HG03520 (cell line): ENCODE results near the gene NBEA.
"Not testable (repeated sequence)": the region's sequence is repeated elsewhere in the genome, so short reads cannot be mapped to it uniquely, and the experiment has no call there.

Experiments
- ATAC-seq: cut with Tn5 transposase; IDR thresholded peaks from one replicate; pipeline ENCODE4 v1.9.1; 2021; ENCODE audit warnings: mild to moderate bottlenecking, moderate library complexity; ENCODE audit not compliant: unreplicated experiment

Gene NBEA, protein sequence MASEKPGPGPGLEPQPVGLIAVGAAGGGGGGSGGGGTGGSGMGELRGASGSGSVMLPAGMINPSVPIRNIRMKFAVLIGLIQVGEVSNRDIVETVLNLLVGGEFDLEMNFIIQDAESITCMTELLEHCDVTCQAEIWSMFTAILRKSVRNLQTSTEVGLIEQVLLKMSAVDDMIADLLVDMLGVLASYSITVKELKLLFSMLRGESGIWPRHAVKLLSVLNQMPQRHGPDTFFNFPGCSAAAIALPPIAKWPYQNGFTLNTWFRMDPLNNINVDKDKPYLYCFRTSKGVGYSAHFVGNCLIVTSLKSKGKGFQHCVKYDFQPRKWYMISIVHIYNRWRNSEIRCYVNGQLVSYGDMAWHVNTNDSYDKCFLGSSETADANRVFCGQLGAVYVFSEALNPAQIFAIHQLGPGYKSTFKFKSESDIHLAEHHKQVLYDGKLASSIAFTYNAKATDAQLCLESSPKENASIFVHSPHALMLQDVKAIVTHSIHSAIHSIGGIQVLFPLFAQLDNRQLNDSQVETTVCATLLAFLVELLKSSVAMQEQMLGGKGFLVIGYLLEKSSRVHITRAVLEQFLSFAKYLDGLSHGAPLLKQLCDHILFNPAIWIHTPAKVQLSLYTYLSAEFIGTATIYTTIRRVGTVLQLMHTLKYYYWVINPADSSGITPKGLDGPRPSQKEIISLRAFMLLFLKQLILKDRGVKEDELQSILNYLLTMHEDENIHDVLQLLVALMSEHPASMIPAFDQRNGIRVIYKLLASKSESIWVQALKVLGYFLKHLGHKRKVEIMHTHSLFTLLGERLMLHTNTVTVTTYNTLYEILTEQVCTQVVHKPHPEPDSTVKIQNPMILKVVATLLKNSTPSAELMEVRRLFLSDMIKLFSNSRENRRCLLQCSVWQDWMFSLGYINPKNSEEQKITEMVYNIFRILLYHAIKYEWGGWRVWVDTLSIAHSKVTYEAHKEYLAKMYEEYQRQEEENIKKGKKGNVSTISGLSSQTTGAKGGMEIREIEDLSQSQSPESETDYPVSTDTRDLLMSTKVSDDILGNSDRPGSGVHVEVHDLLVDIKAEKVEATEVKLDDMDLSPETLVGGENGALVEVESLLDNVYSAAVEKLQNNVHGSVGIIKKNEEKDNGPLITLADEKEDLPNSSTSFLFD (N-terminal part only)

DNA sequence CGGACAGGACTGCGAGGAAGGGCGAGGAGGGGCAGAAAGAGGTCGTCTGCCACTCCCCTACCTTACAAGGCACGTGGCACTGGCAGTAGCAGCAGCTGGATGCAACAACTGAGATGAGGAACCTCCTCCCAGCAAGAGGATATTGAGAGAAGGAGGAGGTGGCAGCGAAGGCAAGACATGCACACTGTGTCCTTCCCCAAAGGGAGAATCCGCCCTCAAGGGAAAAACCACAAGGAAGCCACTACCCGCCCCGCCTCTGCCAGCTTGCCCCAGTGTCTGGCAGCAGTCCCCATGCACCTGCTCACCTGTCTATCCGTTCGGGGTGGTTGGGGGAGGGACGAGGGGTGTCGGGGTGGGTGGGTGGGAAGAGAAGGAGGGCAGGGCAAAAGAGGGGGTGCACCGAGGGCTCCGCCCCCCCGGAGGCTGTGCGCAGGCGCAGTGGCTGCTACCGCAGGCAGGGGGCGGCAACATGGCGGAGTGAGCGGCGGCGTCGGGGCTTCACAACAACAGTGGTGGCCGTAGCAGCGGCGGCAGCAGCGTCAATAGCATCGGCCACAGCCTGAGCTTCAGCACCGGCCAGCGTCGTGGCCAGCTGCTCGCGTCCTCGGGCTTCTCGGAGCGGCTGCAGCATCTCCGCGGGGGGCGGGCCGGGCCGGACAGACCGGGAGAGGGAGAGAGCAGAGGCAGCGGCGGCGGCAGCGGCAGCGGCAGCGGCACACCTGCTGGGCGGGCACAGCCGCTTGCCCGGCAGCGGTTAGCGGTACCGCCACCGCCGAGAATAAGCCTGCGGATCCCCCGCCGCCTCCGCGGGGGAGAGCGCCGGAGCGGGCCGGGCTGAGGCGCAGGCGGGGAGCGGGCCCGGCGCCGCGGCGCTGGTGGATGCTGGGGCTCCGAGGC lies at the start of gene NBEA:
NBEA (plus strand) TSS at position 436 of the 897 bp plus-strand sequence. CDS start 551 bp downstream, outside the sequence.
- peak; percentile 65 for ATAC-seq

DNA sequence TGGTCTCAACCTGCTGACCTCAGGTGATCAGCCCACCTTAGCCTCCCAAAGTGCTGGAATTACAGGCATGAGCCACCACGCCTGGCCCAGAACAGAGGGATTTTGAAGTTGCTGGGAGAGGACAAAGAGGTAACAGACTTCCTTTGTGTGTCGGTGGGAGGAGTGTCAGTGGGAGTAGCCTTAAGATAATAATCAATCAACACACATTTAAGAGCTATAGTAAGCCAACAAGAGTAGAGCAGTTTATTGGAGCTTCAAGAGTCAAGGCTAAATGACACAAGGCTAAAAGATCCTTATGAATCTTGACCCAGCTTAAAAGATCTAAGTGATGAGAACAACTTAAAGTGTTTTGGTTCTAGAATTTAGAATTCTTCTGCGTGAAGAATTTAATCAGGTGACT lies 47.3 kb upstream of the NBEA start:
- ATAC-seq: no peak

DNA sequence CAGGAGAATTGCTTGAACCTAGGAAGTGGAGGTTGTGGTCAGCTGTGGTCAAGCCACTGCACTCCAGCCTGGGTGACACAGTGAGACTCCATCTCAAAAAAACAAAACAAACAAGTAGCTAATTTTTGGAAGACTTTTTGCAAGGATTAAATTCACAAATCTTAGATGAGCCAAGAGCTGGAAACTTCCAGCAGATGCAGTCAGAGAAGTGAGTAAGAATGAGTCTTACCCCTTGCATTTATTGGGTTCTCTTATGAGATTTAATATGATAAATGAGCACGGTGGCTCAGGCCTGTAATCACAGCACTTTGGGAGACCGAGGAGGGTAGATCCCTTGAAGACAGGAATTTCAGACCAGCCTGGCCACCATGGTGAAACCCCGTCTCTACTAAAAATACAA lies 44.9 kb upstream of the NBEA start:
- no peak for ATAC-seq

DNA sequence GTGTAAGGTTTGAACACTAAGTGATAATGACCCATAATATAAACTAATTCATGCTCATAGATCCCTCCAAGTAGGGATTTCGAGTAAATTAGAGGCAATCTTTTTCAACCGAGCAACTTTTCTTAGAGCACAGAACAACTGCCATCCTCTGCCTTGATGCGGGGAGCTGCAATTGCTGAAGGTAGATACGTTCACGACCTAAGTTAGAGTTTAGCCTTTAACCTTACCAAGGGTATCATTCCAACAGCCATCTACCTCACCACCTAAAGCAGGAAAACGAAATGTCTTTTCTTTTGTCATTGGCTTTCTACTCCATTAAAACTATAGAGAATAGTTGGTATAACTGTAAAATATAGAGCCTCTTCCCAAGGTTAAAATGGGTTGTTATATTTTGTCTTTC lies 42.2 kb upstream of the NBEA start:
- no peak for ATAC-seq

DNA sequence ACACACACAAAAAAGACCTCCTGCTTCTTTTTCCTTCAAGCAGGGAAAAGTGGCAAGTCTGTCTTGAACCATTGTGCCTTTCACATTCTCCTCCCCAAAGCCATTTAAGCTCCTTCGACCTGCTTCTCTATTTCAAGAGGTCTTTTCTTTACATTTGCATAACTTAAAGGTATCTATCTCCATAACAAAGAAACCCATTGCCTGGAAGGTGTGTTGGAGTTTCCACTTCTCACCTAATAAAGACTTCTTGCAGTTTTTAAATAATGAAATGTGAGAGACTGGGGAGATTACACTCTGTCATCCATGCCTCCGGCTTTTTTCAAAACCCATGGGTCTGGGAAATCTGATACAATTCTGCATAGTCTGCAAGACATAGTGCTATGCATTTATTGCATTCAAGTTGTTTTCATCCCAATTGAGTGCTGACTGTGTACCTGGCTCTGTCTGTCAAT lies 41.8 kb upstream of the NBEA start:
- ATAC-seq: no peak

DNA sequence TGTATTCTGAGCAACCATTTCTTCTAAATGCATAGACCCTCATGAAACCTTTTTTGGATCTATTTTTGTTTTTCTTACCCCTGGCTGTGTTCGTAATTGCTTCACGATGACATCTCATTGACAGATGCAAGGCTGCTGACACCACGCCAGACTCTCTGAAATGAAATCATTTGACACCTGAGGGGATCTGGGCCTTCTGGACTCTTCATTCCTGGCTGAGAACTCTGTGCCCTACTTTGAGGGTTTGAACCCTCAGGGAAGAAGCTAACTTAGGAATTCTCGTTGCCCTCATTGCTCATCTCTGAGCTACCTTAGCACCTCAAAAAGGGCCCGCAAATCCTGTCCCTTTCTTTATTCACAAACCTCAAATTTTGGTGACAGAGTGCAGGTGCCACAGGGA lies 40.5 kb upstream of the NBEA start:
- ATAC-seq: no peak

DNA sequence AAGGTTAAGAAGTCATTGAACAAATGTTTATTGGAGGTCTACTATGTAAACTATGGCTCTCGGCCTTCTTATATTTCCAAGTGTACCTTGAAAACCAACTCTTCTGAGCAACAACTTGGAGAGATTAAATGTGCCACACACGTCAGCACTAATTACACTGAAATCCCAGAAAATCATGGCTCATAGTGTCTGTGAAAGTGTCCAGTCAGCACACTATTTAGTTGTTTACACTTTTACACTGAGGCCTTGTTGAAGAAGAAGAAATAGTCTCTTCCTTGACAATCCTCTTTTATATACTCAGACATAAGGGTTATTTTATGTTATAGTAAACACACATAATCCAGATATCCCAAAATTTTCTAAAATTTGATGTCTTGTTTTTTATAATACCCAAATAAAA lies 30.9 kb upstream of the NBEA start:
- ATAC-seq: no peak

DNA sequence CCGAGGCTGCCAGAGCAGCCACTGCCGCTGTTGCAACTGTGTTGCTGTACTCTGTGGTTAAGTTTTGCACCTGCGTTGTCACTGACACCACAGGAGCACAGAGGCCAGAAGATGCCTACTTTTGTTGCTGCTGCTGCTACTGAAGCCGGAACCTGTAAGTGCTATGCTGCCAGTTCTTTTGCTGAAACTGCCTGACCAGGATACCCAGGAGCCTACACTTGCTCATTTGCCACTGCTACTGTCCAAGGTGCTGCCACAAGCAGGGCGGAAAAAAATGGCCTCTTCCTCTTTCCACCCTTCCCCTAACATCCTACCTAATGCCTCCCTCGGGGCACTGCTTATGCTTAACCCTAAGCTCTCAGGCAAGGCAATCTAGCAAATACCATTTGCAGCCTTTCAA lies 29.0 kb upstream of the NBEA start:
- ATAC-seq: no peak

DNA sequence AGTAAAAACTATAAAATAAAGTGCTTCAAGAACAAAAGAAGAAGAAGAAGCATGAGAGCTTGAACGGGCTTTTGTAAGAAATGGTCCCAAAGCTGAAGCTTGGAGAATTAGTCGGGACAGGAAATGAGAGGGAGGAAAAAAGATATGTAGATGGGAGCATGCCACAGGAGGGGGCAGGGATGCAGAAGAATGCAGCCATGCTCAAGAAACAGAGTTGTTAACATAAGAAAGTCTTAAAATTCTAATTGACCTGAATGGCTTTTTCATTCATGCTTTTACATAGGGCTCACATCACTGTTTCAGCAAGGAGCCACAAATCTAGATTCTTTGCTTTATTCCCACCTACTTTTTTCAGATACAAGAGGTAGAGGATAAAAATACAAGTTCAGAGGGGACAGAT lies 27.7 kb upstream of the NBEA start:
- ATAC-seq: no peak

DNA sequence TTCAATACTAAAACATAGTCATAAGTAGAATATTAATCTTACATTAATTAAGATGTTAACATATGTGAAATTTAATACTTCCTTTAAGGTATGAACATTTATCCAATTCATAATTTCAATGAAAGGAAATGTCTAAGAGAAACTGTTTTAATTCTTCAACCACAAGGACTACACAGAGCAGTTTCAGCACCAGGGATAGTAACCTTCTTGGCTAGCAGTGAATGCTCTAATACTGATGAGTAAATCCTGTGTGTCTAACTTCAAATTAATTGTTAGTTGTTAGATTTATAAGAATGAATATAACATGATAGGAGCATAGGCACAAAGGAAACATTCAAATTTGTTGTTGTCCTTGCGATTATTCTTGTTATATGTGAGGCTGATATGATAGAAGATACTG lies 15.6 kb upstream of the NBEA start:
- no peak for ATAC-seq

DNA sequence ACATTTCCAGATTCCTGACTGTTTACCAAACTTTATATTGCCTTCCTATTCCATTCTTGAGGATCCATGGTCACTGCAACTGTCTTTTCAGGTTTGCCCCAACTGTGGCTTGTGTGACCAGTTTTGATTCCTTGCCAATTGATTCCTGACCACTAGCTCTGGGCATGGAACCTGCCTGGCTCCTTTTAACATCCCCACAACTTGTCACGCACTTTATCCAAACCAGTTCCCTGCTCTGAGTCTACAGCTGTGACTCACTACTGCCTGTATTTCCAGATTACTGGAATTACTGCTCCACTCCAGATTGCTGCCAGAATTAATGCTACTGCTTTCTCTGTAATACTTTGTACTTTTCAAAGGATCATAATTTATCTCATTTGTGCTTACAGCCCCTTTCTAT lies 13.4 kb upstream of the NBEA start:
- ATAC-seq: not testable (repeated sequence)

DNA sequence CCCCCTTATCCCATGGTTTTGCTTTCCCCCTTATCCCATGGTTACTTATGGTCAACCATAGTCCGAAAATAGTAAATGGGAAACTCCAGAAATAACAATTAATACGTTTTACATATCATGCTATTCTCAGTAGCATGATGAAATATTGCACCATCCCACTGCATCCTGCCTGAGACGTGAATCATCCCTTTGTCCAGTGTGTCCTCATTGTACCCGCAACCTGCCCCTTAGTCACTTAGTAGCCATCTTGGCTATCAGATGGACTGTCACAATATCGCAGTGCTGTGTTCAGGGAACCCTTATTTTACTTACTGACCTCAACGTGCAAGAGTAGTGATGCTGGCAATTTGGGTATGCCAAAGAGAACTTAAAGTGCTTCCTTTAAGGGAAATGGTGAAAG lies 10.5 kb upstream of the NBEA start:
- ATAC-seq: no peak

DNA sequence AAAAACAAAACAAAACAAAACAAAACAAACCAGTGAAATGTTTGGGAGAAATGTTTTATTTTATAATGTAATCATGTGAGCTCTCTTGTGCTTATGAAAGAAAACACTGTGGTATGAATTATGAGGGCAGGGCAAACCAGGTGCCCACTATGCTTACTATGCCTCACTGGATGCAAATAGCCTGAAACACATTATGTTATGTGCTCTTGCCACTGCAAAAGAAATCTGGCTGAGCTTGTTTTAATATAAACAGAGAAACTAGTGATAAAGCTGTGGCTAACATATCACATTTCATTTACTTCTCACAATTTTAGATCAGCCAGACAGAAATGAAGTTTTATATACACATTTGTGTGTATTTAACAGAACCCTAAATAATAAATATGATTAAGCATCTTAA lies 8.7 kb upstream of the NBEA start:
- no peak for ATAC-seq

DNA sequence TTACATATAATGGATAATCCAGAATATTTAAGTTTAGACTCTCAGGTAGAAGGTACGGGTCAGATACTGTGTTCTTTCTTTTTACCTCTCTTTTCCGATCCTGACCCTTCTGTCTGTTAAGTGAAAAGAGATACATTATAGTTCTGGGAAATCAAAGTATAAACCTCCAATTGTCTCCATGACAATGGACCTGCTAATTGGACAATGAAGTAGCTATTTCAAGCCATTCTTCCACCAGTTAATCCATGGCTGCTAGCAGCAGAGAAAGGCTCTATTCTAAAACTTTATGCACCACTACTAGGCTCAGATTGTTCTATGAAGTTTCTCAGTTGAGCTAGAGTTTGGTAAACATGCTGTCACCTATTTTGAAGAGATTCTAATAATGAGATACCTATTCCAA lies 8.3 kb upstream of the NBEA start:
- ATAC-seq: no peak

DNA sequence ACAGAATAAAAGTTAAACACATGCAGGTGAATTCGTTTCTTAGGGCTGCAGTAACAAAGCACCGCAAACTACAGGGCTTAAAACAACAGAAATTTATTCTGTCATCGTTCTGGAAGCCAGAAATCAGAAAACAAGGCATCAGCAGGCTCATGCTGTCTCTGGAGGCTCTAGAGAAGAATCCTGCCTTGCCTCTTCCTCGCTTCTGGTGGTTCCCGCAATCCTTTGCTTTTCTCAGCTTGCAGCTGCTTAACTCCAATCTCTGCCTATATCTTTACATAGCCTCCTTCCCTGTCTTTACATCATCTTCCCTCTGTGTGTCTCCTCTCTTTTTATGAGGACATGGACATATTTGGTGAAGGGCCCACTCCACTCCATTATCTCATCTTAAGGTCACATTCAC lies 6.2 kb upstream of the NBEA start:
- ATAC-seq: no peak

DNA sequence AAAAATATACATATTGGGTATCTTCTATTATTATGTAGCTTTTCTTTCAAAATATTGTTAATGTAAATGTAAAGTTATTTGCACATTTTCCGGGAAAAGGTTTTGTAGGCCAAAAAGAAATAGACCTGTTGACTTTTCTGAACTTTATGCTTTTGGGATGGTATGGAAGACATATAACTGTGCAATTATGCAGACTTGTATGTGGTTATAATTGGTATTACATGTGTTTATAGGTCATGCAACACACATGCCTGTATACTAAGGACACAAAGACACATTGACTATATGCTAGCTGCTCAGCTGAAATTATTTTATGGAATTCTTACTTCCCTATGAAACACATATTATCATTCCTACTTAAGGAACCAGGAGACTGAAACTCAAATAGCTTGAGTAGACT lies 2.3 kb upstream of the NBEA start:
- ATAC-seq: no peak

DNA sequence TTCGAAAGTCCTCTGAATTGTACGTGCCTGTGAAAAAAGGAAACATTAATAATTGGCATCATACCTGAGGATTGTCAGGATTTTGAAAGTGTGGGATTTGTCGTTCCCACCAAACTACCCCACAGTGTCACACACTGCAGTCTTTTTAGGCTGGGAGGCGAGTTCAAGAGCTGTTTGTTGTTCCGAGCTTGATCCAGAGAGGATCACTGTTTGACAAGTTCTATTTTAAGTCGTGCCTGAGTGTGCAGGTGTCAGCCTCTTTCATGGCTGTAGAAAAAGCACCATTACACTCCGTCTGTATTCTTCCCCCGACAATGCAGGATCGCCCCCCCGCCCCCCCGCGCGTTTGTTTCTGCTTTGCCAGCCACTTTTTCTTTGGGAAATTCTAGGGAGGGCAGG lies 635 bp upstream of the NBEA start:
- no peak for ATAC-seq

DNA sequence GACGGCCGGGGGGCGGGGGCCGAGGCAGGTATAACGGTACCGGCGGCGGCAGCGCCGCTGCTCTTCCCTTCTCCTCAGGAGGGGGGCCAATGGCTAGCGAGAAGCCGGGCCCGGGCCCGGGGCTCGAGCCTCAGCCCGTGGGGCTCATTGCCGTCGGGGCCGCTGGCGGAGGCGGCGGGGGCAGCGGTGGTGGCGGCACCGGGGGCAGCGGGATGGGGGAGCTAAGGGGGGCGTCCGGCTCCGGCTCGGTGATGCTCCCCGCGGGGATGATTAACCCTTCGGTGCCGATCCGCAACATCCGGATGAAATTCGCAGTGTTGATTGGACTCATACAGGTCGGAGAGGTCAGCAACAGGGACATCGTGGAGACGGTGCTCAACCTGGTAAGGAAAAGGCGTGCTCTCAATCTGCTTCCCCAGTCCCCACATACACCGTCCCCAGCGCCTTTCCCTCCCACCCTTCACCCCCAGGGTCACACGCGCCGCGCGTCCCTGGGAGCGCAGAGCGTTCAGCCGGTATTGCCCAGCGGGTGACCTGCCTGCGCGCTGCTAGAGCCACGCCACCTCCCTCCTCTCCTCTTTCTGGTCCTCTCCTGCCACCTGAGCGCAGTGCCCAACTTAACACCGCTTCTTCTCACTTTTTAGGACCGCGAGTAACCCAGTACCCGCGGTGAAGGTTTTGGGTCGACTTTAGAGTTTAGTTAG lies 814 bp downstream of the NBEA start:
- ATAC-seq: no peak

DNA sequence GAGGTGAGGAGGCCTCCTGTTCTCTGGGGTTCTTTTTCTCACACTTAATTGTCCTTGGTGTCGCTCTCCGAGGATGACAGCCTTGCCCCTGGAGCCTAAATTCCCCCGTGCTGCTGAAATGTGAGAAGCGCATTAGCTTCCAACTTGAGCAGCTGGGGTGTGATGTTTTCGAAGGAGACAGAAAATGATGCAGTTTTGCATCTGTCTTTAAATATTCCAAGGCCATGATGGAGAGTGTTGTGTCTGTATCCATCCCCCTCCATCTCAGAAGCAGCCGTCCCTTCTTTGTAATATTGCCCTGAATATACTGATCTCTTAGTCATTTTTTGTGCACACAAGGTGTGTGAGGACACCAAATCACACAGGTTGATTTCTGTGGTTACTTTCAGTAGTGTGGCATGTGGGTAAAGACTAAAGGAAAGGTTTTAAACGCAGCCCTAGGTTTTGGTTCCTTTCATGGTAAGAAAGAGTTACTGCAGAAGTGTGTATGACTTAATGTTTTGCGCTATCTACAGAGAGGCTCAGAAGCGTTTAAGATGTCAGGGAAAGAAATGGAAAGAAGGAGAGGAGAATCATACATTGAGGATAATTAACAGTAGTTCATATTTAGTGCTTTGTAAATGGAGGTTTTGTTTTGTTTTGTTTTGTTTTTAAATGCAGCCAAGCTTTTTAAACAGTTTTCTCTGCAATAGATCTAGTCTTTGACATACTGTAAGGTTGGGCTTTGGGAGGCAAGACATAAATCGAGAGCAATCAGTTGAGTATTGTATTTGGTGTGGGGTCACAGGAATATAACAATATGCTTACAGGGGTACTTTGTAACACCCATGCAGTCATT lies 1.6 kb downstream of the NBEA start:
- no peak for ATAC-seq
